OCI-LY7 (cell line): Measurements from ENCODE around the gene BMPR1B. TPM values are rescaled to one million over a fixed set of nuclear protein-coding genes. Genes with fewer than 3 reads are reported as not detected.

Experiments used
- BruUV-seq: library from RNA; stranded (reverse); fragments of 400-500 nt; replicated peaks from 2 replicates; lab custom pipeline; 2021; lab: Mats Ljungman, UMichigan
- CTCF ChIA-PET: fragments of 300-600 bp; sonication (Branson Sonifier 250); formaldehyde crosslinking; loops from one replicate; lab custom pipeline; 2022; ENCODE audit warnings: antibody characterized with exemption; ENCODE audit not compliant: unreplicated experiment; lab: Charles Lee
- POLR2A ChIA-PET: fragments of 300-600 bp; sonication (Branson Sonifier 250); formaldehyde crosslinking; loops from one replicate; lab custom pipeline; 2022; ENCODE audit warnings: antibody characterized with exemption; lab: Charles Lee
- DNase-seq: peaks from one replicate; pipeline ENCODE4 v3.0.0-alpha.2; 2015; ENCODE audit warnings: low spot score
- H2AFZ ChIP-seq: fragments of 200-600 bp; sonication (generic), shearing (Covaris generic); 2 replicates; pipeline ENCODE4 v1.6.1; 2014; ENCODE audit warnings: mild to moderate bottlenecking, antibody characterized with exemption, low read length, moderate library complexity
- H3K27ac ChIP-seq: fragments of 200-600 bp; sonication (generic); 2 replicates; pipeline ENCODE4 v1.5.1; 2014; ENCODE audit warnings: mixed run types, low read depth, mild to moderate bottlenecking, moderate library complexity, low read length, inconsistent platforms; ENCODE audit not compliant: poor library complexity, severe bottlenecking
- H3K36me3 ChIP-seq: fragments of 200-600 bp; sonication (generic); 2 replicates; pipeline ENCODE4 v1.6.1; 2014; ENCODE audit warnings: mild to moderate bottlenecking, antibody characterized with exemption, low read length, moderate library complexity, mixed read lengths; ENCODE audit not compliant: insufficient read depth
- H3K4me1 ChIP-seq: fragments of 200-600 bp; sonication (generic); 2 replicates; pipeline ENCODE4 v1.5.1; 2014; ENCODE audit warnings: mild to moderate bottlenecking, low read length; ENCODE audit not compliant: insufficient read depth, poor library complexity, severe bottlenecking
- H3K4me2 ChIP-seq: fragments of 200-600 bp; sonication (generic); 2 replicates; pipeline ENCODE4 v1.6.1; 2014; ENCODE audit warnings: mild to moderate bottlenecking, low read length
- H3K4me3 ChIP-seq: fragments of 200-600 bp; sonication (generic); 2 replicates; pipeline ENCODE4 v1.5.1; 2014; ENCODE audit warnings: mild to moderate bottlenecking, low read depth, low read length; ENCODE audit not compliant: poor library complexity, severe bottlenecking
- H3K79me2 ChIP-seq: fragments of 200-600 bp; sonication (generic); 2 replicates; pipeline ENCODE4 v1.6.1; 2016; ENCODE audit warnings: low read depth, mild to moderate bottlenecking, low read length, moderate library complexity, mixed read lengths; ENCODE audit not compliant: insufficient read depth
- H3K9me2 ChIP-seq: fragments of 200-600 bp; sonication (generic); 2 replicates; pipeline ENCODE4 v1.6.1; 2016; ENCODE audit warnings: mild to moderate bottlenecking, low read length, mixed read lengths; ENCODE audit not compliant: insufficient read depth
- H3K9me3 ChIP-seq: fragments of 200-600 bp; sonication (generic); 2 replicates; pipeline ENCODE4 v1.6.1; 2014; ENCODE audit warnings: mild to moderate bottlenecking, mixed run types, low read length, mixed read lengths
- H4K20me1 ChIP-seq: fragments of 200-600 bp; sonication (generic); 2 replicates; pipeline ENCODE4 v1.6.1; 2014; ENCODE audit warnings: mild to moderate bottlenecking, antibody characterized with exemption, low read length, moderate library complexity, mixed read lengths; ENCODE audit not compliant: insufficient read depth
- CTCF ChIP-seq: fragments of 200-600 bp; sonication (generic); conservative IDR thresholded peaks from 2 replicates; pipeline ENCODE4 v1.5.1; 2014; ENCODE audit warnings: mild to moderate bottlenecking, antibody characterized with exemption, low read length, moderate library complexity, mixed read lengths
- EZH2phosphoT487 ChIP-seq: fragments of 200-600 bp; sonication (generic); IDR thresholded peaks from 2 replicates; pipeline ENCODE4 v1.6.1; 2018; ENCODE audit warnings: low read depth, borderline replicate concordance, mild to moderate bottlenecking, mixed run types, antibody characterized with exemption, low read length, moderate library complexity, mixed read lengths
- intact Hi-C: fragments of 100-400 bp; cut with micrococcal nuclease; formaldehyde crosslinking; loops from one replicate; pipeline ENCODE4 v1.10.0; 2022; ENCODE audit not compliant: unreplicated experiment
- total RNA-seq, 2 experiments: library from RNA; depleted of rRNA in 1 of 2; stranded (reverse); fragments of >200 nt in 1 of 2; shearing (Covaris generic) in 1 of 2; gene quantifications; 2 replicates each; pipeline ENCODE4 v1.2.3, GENCODE V29; 2014 to 2022

BMPR1B gene
- total RNA-seq, 2 experiments from 2014 or later: not detected

- DNase-seq: no peak
- Histone ChIP-seq H2AFZ (no peak overlapping the region), H3K9me2 (no peaks in the 10 kb centered on the region), H3K4me2 (no peak overlapping the region), H3K9me3 (no peaks in the 10 kb centered on the region), H3K4me1 (no peaks in the 10 kb centered on the region), H4K20me1 (no peaks in the 10 kb centered on the region), H3K27ac (no peak overlapping the region), H3K4me3 (no peak overlapping the region), H3K79me2 (no peaks in the 10 kb centered on the region), H3K36me3 (no peaks in the 10 kb centered on the region)
- BruUV-seq: no TSS peak
- CTCF ChIA-PET: no interaction called here
- POLR2A ChIA-PET: no interaction called here
- TF ChIP-seq EZH2phosphoT487 (no peak), CTCF (no peak)
- intact Hi-C loops: no loop called here
Measured at GRCh38 chr4:94974773-94975172, 217.0 kb downstream of the BMPR1B start.

DNA sequence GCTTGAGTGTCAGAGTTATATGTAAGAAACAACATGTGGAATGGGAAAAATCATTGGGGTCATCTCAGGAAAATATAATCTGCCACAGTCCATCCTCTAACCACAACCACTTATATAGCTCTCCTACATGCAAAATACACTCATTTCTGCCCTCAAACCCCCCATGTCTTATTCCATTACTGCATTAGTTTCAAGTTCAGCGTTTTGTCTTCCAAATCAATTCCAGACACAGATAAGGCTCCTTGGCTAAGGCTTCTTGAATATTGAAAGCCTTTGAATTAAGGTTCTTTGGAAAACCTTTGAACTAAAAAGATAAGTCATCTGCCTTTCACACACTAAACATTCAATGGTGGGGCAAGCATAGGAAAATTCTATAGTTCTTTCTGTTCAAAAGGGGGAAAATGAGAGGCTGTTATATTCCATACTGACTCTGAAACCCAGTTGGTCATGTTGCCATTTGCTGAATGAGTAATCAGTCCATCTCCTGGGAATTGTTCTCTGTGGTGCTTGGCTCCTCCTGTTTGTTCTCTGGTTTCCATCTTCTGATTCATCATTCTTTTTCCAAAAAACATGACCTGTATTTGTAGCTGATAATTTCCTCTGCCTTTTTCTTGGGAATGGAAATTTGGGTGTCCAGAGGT lies 218.7 kb downstream of the BMPR1B start:
- Histone ChIP-seq H3K4me2 (no peak overlapping the region), H3K4me1 (no peaks in the 10 kb centered on the region), H3K4me3 (no peak overlapping the region), H3K36me3 (no peaks in the 10 kb centered on the region), H3K9me2 (no peaks in the 10 kb centered on the region), H3K27ac (no peak overlapping the region), H2AFZ (no peak overlapping the region), H3K9me3 (no peaks in the 10 kb centered on the region), H4K20me1 (no peaks in the 10 kb centered on the region), H3K79me2 (no peaks in the 10 kb centered on the region)
- ChIA-PET POLR2A (no interaction called here), CTCF (no interaction called here)
- no peak for DNase-seq
- intact Hi-C loops: no loop called here
- no peak for TF ChIP-seq CTCF
- no peak for TF ChIP-seq EZH2phosphoT487
- no TSS peak for BruUV-seq

GRCh38 chr4:94978904-94979303 lies 221.1 kb downstream of the BMPR1B start:
- Histone ChIP-seq H2AFZ (no peak overlapping the region), H4K20me1 (no peaks in the 10 kb centered on the region), H3K4me3 (no peak overlapping the region), H3K9me2 (no peaks in the 10 kb centered on the region), H3K79me2 (no peaks in the 10 kb centered on the region), H3K27ac (no peak overlapping the region), H3K4me1 (no peaks in the 10 kb centered on the region), H3K36me3 (no peaks in the 10 kb centered on the region), H3K4me2 (no peak overlapping the region), H3K9me3 (no peaks in the 10 kb centered on the region)
- ChIA-PET POLR2A (no interaction called here), CTCF (interaction anchor here (0.6 kb wide), 1 partner anchor 72 kb away, joined by 4 read pairs; no protein-coding TSS in a partner anchor)
- no TSS peak for BruUV-seq
- intact Hi-C loops: no loop called here
- no peak for DNase-seq
- no peak for TF ChIP-seq EZH2phosphoT487
- no peak for TF ChIP-seq CTCF
